Liver (tissue), 9 donors: ENCODE measurements around the gene PPP2R5C. TPM values are rescaled to one million over a fixed set of nuclear protein-coding genes. Genes with fewer than 3 reads are reported as not detected.
A peak's percentile ranks its signal among the peaks of the same experiment; 100 is the strongest.

Experiments used
- DNase-seq: peaks from one replicate; pipeline ENCODE4 v3.0.0-alpha.2; 2017; ENCODE audit warnings: low spot score
- H3K27ac ChIP-seq, 2 donors: one replicate each; pipeline ENCODE4 v1.7.0; 2013; ENCODE audit warnings: inconsistent platforms in 2 of 2, low read length in 2 of 2, control low read depth in 1 of 2, low read depth in 1 of 2, mild to moderate bottlenecking in 1 of 2
- H3K27me3 ChIP-seq, 4 donors: one replicate each; pipeline versions ENCODE4 v1.6.1 to v1.7.0; 2013; ENCODE audit warnings: low read length in 3 of 4, inconsistent platforms in 1 of 4, mild to moderate bottlenecking in 1 of 4, moderate library complexity in 1 of 4; ENCODE audit not compliant: control insufficient read depth in 4 of 4, insufficient read depth in 4 of 4
- H3K36me3 ChIP-seq, 4 donors: one replicate each; pipeline versions ENCODE4 v1.6.1 to v1.7.0; 2013; ENCODE audit warnings: low read length in 3 of 4, mild to moderate bottlenecking in 3 of 4, low read depth in 1 of 4, moderate library complexity in 1 of 4; ENCODE audit not compliant: control insufficient read depth in 4 of 4, insufficient read depth in 3 of 4
- H3K4me1 ChIP-seq, 4 donors: one replicate each; pipeline versions ENCODE4 v1.6.1 to v1.7.0; 2013; ENCODE audit warnings: low read length in 3 of 4, mild to moderate bottlenecking in 3 of 4, moderate library complexity in 1 of 4; ENCODE audit not compliant: control insufficient read depth in 4 of 4, insufficient read depth in 4 of 4
- H3K4me3 ChIP-seq, 3 donors: one replicate each; pipeline versions ENCODE4 v1.6.1 to v1.7.0; 2013; ENCODE audit warnings: low read length in 3 of 3, control low read depth in 1 of 3, low read depth in 1 of 3, mild to moderate bottlenecking in 1 of 3
- H3K9ac ChIP-seq, 2 donors: one replicate each; pipeline ENCODE4 v1.7.0; 2013; ENCODE audit warnings: low read length in 2 of 2, mild to moderate bottlenecking in 2 of 2, moderate library complexity in 2 of 2, control low read depth in 1 of 2, low read depth in 1 of 2
- H3K9me3 ChIP-seq, 4 donors: one replicate each; pipeline versions ENCODE4 v1.6.1 to v1.7.0; 2013; ENCODE audit warnings: low read length in 3 of 4; ENCODE audit not compliant: control insufficient read depth in 4 of 4
- ATF3 ChIP-seq: IDR thresholded peaks from 2 replicates; pipeline ENCODE4 v1.6.1; 2016; ENCODE audit warnings: antibody characterized with exemption
- CTCF ChIP-seq: fragments of 150-350 bp; IDR thresholded peaks from 2 replicates; pipeline ENCODE4 v1.5.1; 2017; ENCODE audit warnings: improper control_type of control experiment, low read depth, low read length; ENCODE audit not compliant: missing input control
- EGR1 ChIP-seq, 2 donors: IDR thresholded peaks; 2 replicates each; pipeline ENCODE4 v1.6.1; 2016 to 2018; ENCODE audit warnings: antibody characterized with exemption in 2 of 2, low read depth in 2 of 2
- FOXA1 ChIP-seq: IDR thresholded peaks from 2 replicates; pipeline ENCODE4 v1.6.1; 2016; ENCODE audit warnings: antibody characterized with exemption
- FOXA2 ChIP-seq: IDR thresholded peaks from 2 replicates; pipeline ENCODE4 v1.6.1; 2016; ENCODE audit warnings: antibody characterized with exemption
- GABPA ChIP-seq, 2 donors: IDR thresholded peaks in 1 of 2; conservative IDR thresholded peaks in 1 of 2; 2 replicates each; pipeline ENCODE4 v1.6.1; 2016; ENCODE audit warnings: antibody characterized with exemption in 2 of 2, mild to moderate bottlenecking in 1 of 2, moderate library complexity in 1 of 2
- HNF4A ChIP-seq, 2 donors: conservative IDR thresholded peaks; 2 replicates each; pipeline ENCODE4 v1.6.1; 2016; ENCODE audit warnings: antibody characterized with exemption in 2 of 2, mild to moderate bottlenecking in 2 of 2
- HNF4G ChIP-seq: IDR thresholded peaks from 2 replicates; pipeline ENCODE4 v1.6.1; 2016; ENCODE audit warnings: antibody characterized with exemption
- JUND ChIP-seq, 2 donors: IDR thresholded peaks; 2 replicates each; pipeline ENCODE4 v1.6.1; 2016; ENCODE audit warnings: antibody characterized with exemption in 2 of 2
- MAX ChIP-seq: IDR thresholded peaks from 2 replicates; pipeline ENCODE4 v1.6.1; 2016; ENCODE audit warnings: antibody characterized with exemption
- NR2F2 ChIP-seq: IDR thresholded peaks from 2 replicates; pipeline ENCODE4 v1.6.1; 2016; ENCODE audit warnings: antibody characterized with exemption
- RAD21 ChIP-seq, 2 donors: IDR thresholded peaks; 2 replicates each; pipeline ENCODE4 v1.6.1; 2016; ENCODE audit warnings: antibody characterized with exemption in 2 of 2, mild to moderate bottlenecking in 2 of 2
- REST ChIP-seq: IDR thresholded peaks from 2 replicates; pipeline ENCODE4 v1.6.1; 2016; ENCODE audit warnings: antibody characterized with exemption, mild to moderate bottlenecking
- RXRA ChIP-seq, 2 donors: IDR thresholded peaks; 2 replicates each; pipeline ENCODE4 v1.6.1; 2017 to 2018; ENCODE audit warnings: antibody characterized with exemption in 2 of 2, mild to moderate bottlenecking in 1 of 2
- SP1 ChIP-seq: IDR thresholded peaks from 2 replicates; pipeline ENCODE4 v1.6.1; 2018; ENCODE audit warnings: antibody characterized with exemption, mild to moderate bottlenecking
- TAF1 ChIP-seq: conservative IDR thresholded peaks from 2 replicates; pipeline ENCODE4 v1.6.1; 2016; ENCODE audit warnings: antibody characterized with exemption, mild to moderate bottlenecking
- YY1 ChIP-seq: IDR thresholded peaks from 2 replicates; pipeline ENCODE4 v1.6.1; 2016; ENCODE audit warnings: antibody characterized with exemption, mild to moderate bottlenecking
- ZBTB33 ChIP-seq: IDR thresholded peaks from 2 replicates; pipeline ENCODE4 v1.6.1; 2016; ENCODE audit warnings: antibody characterized with exemption
- WGBS: extraction: QIAGEN DNeasy Blood & Tissue Kit; methylation state at CpG from one replicate; pipeline ENCODE4 v1.1.7; 2013; 5-methylcytosine and 5-hydroxymethylcytosine counted together
- polyA plus RNA-seq, 2 donors: library from polyadenylated mRNA; stranded (reverse) in 1 of 2; unstranded in 1 of 2; fragments of 200-250 nt in 1 of 2; fragments of >200 nt in 1 of 2; fragmentation: Nextera tagmentation in 1 of 2; extraction: Ambion mirVana in 1 of 2; gene quantifications; one replicate each; pipeline versions ENCODE4 v1.2.1 to v1.2.3, GENCODE V29; 2013 to 2015
- total RNA-seq, 2 donors: library from RNA; depleted of rRNA; stranded (reverse); fragments of >200 nt; gene quantifications; one replicate each; pipeline ENCODE4 v1.2.3, GENCODE V29; 2014
- donor health status: healthy.
- donor health status: healthy.
- donor health status: healthy.
- donor health status: healthy.
- donor health status: healthy.

The PPP2R5C gene
- total and polyA plus RNA-seq, 4 donors: 33.5 to 52.3 (median 43.9) TPM

GRCh38 chr14:101947904-101948665 is 186.6 kb downstream of the PPP2R5C start:
- no peaks in the 10 kb centered on the region for H3K9me3 ChIP-seq
- peak overlapping the region; percentile 76 to 97 (median 89) for H3K4me3 ChIP-seq
- H3K36me3 ChIP-seq: no peaks in the 10 kb centered on the region
- peak; percentile 99 for DNase-seq
- peak; percentile 35 to 80 for TF ChIP-seq JUND (IDR thresholded peaks at IDR 0.05)
- peak; percentile 38 to 41 for TF ChIP-seq RXRA (IDR thresholded peaks at IDR 0.05)
- TF ChIP-seq REST: peak; percentile 94
- TF ChIP-seq MAX: peak; percentile 82
- no peak for TF ChIP-seq FOXA1
- peak; percentile 32 for TF ChIP-seq NR2F2
- peak; percentile 96 for TF ChIP-seq TAF1
- TF ChIP-seq YY1: peak; percentile 88
- no peak for TF ChIP-seq CTCF
- no peak for TF ChIP-seq HNF4G
- no peak for TF ChIP-seq FOXA2
- peak; percentile 96 for TF ChIP-seq SP1
- TF ChIP-seq ATF3: peak; percentile 94
- peak in 1 of 2 donors; percentile 73 for TF ChIP-seq GABPA (IDR thresholded peaks at IDR 0.05 in 1 of 2, conservative IDR thresholded peaks at IDR 0.05 in 1 of 2)
- peak; percentile 100 for TF ChIP-seq ZBTB33
- peak in 1 of 2 donors; percentile 32 for TF ChIP-seq HNF4A (conservative IDR thresholded peaks at IDR 0.05)
- no peak for TF ChIP-seq EGR1 (IDR thresholded peaks at IDR 0.05; ENCODE audit: low read depth in 2 of 2)
- peak; percentile 3 to 36 for TF ChIP-seq RAD21 (IDR thresholded peaks at IDR 0.05)
- peak overlapping the region; percentile 98 to 100 for H3K9ac ChIP-seq
- H3K4me1 ChIP-seq: peaks cover 5 to 12% (median 8%) of the 10 kb centered on the region in 4 donors
- WGBS: under 1% methylated on average over 53 of the region's 53 CpGs
- H3K27ac ChIP-seq: peak overlapping the region; percentile 97
- H3K27me3 ChIP-seq: no peaks in the 10 kb centered on the region
